Stimulated activated CD8-positive, alpha-beta memory T cell treated with anti-CD3 and anti-CD28 coated beads, Interleukin-7, amount 100 ng/mL, for 24 hours (primary cell): Measurements from ENCODE around the gene OLFML1.
A peak's percentile ranks its signal among the peaks of the same experiment; 100 is the strongest.
"Not testable (repeated sequence)": the region's sequence is repeated elsewhere in the genome, so short reads cannot be mapped to it uniquely, and the experiment has no call there.

Experiments used
- DNase-seq: peaks from one replicate; pipeline ENCODE4 v3.0.0-alpha.2; 2020; ENCODE audit warnings: low read depth

Gene OLFML1

GRCh38 chr11:7512525-7513233, 27.4 kb downstream of the OLFML1 start:
- no peak for DNase-seq

GRCh38 chr11:7513234-7514098, 28.2 kb downstream of the OLFML1 start, which contains the start of gene PPFIBP2:
Gene PPFIBP2 (plus strand): TSS chr11:7513999. CDS start chr11:7549476, 35,477 bp downstream.
- DNase-seq, result peak; percentile 58

GRCh38 chr11:7514099-7514591, 28.8 kb downstream of the OLFML1 start:
- DNase-seq, result no peak

- DNase-seq, result no peak
Measured at GRCh38 chr11:7515447-7515886, 30.2 kb downstream of the OLFML1 start.

GRCh38 chr11:7516475-7516874, 31.2 kb downstream of the OLFML1 start:
- no peak for DNase-seq

DNA sequence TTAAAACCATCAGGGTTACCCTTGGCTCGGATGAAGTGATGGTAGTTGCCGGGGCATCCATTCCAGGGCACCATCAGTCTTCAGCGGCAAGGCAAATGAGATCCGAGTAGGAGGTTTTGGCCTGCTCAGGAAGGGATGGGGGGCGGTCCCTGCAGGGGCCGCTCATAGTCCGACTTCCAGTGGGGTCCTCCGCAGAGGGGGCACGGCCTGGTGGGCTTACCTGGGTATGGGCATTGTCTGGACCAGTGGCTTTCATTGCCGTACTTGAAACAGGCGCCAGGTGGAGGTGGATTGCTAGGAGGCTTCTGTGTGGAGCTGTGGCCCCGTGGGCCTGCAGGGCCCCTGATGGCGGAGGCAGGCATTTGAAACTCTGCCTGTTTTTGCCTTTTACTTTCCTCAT, 32.4 kb downstream of the OLFML1 start:
- DNase-seq, result not testable (repeated sequence)

DNA sequence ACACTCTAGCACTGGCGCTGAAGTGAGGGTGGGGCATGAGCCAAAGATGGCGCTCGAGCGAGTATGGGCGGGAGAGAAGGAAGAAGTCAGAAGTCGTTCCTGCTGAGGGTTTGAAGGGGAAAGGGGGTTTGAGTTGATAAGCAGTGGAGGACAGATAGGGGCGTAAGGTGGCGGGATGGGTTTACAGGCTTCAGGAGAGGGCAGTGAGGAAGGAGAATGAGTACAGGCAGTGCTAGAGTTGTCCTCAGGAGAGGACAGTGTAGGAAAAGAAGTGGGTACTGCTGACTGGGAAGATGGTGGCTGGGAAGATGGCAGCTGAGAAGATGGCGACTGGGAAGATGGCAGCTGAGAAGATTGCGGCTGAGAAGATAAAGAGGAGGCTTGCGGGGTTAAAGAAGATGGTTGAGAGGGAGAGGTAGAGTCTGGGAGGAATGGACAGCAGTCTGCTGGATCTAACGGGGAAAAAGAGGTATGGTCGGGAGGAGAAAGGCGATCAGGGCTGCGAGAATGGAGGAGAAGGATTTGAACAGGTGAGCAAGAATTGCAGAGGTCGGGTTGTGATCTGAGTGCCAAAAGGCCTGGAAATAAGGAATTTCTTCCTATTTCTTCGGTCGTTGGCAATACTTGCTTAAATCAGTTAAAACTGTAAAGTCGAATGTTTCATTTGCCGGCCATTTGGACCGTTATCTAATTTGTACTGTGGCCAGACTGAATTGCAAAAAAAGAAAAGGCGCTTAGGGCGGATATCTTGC, 33.7 kb downstream of the OLFML1 start:
- no peak for DNase-seq

DNA sequence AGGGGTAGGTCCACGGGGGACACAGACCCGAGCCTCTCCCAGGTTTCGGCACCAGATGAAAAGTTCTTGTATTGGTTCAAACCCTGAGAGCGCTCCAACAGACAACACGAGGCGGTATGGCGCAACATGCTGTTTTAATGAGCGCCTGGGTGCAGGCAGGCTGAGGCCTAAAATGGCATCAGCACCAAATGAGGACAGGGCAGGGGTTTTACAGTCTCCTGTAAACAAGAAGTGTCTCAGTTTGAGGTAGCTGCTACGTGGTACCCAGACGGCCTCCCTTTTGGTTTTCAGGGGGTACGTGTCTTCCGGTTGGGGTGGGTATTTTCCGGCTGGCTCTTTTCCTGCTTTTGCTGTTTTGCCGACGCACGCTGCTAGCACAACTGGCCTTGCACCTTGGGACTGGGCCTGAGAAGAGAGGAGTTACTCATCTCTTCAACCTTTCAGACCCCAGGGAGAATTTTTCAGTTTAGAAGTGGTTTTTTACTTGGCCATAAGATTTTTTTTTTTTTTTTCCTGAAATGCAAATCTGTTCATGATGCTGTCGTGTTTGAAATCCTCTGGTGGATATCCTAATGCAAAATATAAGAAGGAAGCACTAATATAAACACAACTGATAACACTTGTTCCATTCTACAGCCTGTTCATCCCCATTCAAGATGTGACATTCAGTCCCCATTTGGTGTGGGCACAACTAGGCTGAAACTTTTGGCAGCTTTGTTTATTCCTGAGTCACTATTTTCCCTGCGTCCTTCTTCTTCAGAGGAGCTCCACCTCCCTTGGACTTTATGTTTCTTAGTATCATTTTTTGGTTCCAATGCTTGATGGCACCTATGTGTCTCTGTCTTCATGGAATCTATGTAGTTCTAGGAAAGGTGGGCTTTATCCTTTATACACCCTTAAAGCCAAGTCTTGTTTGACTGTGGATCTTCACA, 35.0 kb downstream of the OLFML1 start:
- DNase-seq, result no peak

GRCh38 chr11:7520981-7521487, 35.7 kb downstream of the OLFML1 start:
- no peak for DNase-seq

- DNase-seq, result no peak
Measured at GRCh38 chr11:7522121-7522520, 36.8 kb downstream of the OLFML1 start.

DNA sequence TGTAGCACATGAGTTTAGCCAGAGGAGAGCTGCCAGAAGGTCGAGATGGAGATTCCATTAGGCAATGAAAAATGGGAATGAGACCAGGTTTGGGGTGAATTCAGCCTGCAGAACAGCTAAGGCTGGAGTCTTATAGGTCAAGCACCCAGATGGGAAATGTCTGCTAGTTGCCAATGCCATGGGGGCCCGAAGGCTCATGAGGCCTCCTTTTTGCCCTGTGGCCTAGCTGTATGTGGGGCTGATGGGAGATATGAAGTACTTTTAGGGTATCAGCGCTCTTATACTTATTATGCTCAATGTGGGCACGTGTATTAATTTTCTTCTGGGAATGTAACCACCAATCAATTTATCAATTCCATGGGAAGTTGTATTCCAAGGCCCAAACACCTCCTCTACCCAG, 37.2 kb downstream of the OLFML1 start:
- no peak for DNase-seq

GRCh38 chr11:7523416-7524210, 38.3 kb downstream of the OLFML1 start:
- no peak for DNase-seq

DNA sequence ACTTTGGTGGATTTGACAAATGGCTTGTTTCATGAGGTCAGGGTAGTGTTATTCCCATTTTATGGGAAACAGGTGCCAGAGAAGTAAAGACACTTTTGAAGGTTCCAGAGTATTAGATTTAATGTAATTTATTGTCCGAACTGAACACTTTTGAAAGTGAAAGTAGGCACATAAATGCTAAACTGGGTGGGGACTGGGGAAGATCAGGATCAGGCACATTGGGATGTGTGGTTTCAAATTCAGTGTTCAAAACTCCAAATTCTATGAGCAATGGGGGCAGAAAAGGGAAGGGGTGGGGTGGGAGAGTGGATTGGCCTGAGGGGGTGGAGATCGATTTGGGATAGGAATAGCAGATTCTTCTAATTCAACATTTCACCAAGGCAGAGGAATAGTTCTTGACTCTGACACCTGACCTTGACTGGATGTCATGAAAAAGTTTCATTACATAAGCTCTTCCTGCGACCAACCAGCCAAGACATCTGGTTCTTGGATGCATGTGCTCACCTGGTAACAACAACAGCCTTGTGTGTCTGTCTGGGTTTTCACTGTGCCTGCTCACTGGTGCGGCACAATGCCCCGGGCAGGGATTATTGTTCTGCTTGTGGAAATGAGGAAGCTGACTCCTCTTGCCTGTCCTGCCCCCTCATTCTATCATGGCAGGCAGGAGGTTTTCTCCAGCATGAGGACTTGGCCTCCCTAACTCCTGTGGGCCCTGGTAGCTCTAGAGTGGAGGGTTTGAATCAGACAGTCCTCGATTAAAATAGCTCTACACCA, 39.3 kb downstream of the OLFML1 start:
- DNase-seq, result no peak

DNA sequence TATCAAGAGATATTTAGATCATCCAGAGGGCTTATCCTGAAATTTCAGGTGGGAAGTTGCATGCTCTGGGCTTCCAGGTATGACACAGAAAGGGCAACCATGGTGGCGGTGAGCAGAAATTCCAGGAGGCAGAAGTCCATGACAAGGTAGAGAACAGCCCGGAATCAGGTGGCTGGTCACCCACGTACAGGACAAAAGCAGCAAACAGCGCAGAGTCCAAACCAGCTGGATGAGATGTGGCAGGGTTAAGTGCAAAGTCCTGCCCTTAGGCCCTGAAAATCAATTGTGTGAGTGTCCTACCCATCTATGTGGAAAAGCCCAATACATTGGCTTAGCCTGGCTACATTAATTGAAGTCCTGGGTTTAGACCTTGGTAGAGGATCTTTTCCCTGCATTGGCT, 40.1 kb downstream of the OLFML1 start:
- no peak for DNase-seq

GRCh38 chr11:7527029-7527428, 41.7 kb downstream of the OLFML1 start:
- DNase-seq, result no peak

GRCh38 chr11:7528514-7529049, 43.3 kb downstream of the OLFML1 start:
- DNase-seq, result no peak

DNA sequence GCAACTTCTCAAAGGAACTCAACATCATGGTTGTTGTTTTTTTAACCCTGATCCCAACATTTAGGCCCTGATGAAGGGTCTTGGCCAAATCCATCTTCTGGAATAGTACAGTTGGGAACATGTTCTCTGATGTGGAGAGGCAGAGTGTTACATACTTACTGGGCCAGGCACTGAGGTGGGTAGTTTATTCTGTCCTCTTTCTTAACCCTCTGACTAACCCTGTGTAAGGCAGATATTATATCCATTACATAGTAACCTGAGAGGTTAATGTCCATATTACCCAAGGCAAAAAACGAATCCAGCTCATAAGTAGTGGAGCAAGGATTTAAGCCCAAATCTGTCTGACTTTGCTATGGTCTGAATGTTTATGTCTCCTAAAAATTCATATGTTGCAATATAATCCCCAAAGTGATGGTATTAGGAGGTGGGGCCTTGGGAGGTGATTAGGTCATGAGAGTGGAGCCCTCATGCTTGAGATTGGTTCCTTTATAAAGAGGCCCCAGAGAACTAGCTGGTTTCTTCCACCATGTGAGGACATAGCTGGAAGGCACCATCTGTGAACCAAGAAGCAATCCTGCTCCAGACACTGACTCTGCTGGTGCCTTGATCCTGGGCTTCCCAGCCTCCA, 44.8 kb downstream of the OLFML1 start:
- DNase-seq, result no peak

- DNase-seq, result no peak
Measured at GRCh38 chr11:7531011-7531410, 45.7 kb downstream of the OLFML1 start.
